ENCODE measurements around the gene ANKRD55.
"Not testable (repeated sequence)": the region's sequence is repeated elsewhere in the genome, so short reads cannot be mapped to it uniquely, and the experiment has no call there.

The ANKRD55 gene

GRCh38 chr5:56206126-56206910, 26.8 kb downstream of the ANKRD55 start:
- no peak overlapping the region for H3K4me3 ChIP-seq (ENCODE audit: low read depth, low read length)
- DNase-seq (ENCODE audit: low read depth): no peak

GRCh38 chr5:56203936-56204335, 29.2 kb downstream of the ANKRD55 start:
- not testable (repeated sequence) for H3K4me3 ChIP-seq (ENCODE audit: low read depth, low read length); DNase-seq (ENCODE audit: low read depth)

More at GRCh38 chr5:56206126-56206910, 26.8 kb downstream of the ANKRD55 start:
- TF ChIP-seq CTCF (IDR thresholded peaks at IDR 0.05; ENCODE audit: low read depth, low read length, missing control alignments): no peak

- no peak overlapping the region for H3K4me3 ChIP-seq (ENCODE audit: low read depth, low read length)
- DNase-seq (ENCODE audit: low read depth): no peak
- TF ChIP-seq CTCF (IDR thresholded peaks at IDR 0.05; ENCODE audit: low read depth, low read length, missing control alignments): no peak
These were observed 30.6 kb downstream of the ANKRD55 start for GRCh38 chr5:56202483-56202882.

- not testable (repeated sequence) for DNase-seq (ENCODE audit: low read depth); H3K4me3 ChIP-seq (ENCODE audit: low read depth, low read length)
These were observed 31.3 kb downstream of the ANKRD55 start for GRCh38 chr5:56201762-56202261.

GRCh38 chr5:56200971-56201666, 32.0 kb downstream of the ANKRD55 start:
- DNase-seq (ENCODE audit: low read depth): peak; percentile 48
- peak; percentile 70 for TF ChIP-seq CTCF (IDR thresholded peaks at IDR 0.05; ENCODE audit: low read depth, low read length, missing control alignments)

GRCh38 chr5:56195016-56195415, 38.1 kb downstream of the ANKRD55 start:
- no peak overlapping the region for H3K4me3 ChIP-seq (ENCODE audit: low read depth, low read length)
- TF ChIP-seq CTCF (IDR thresholded peaks at IDR 0.05; ENCODE audit: low read depth, low read length, missing control alignments): no peak
- DNase-seq (ENCODE audit: low read depth): no peak

More at GRCh38 chr5:56200971-56201666, 32.0 kb downstream of the ANKRD55 start:
- H3K4me3 ChIP-seq (ENCODE audit: low read depth, low read length): no peak overlapping the region

- no peak for DNase-seq (ENCODE audit: low read depth)
- TF ChIP-seq CTCF (IDR thresholded peaks at IDR 0.05; ENCODE audit: low read depth, low read length, missing control alignments): no peak
- no peak overlapping the region for H3K4me3 ChIP-seq (ENCODE audit: low read depth, low read length)
These were observed 40.9 kb downstream of the ANKRD55 start for GRCh38 chr5:56192246-56192645.
